HepG2 (cell line): ENCODE results near the gene RPS14. TPM values are rescaled to one million over a fixed set of nuclear protein-coding genes. Genes with fewer than 3 reads are reported as not detected.
A peak's percentile ranks its signal among the peaks of the same experiment; 100 is the strongest.

Experiments used
- ATAC-seq: fragments of 200-7000 bp; cut with Tn5 transposase; 3 replicates; pipeline ENCODE4 v1.9.1; 2020; ENCODE audit warnings: mild to moderate bottlenecking, moderate library complexity
- BruUV-seq: library from RNA; stranded (reverse); fragments of 400-500 nt; replicated peaks from 2 replicates; lab custom pipeline; 2021; lab: Mats Ljungman, UMichigan
- CTCF ChIA-PET: fragments of 300-600 bp; formaldehyde crosslinking; extraction: SDS; loops from one replicate; lab custom pipeline; 2021; ENCODE audit warnings: low total read pairs, inconsistent platforms, low intra/inter-chr PET ratio; lab: Yijun Ruan, JAX
- POLR2A ChIA-PET: fragments of 350-600 bp; sonication (Branson Sonifier 250); formaldehyde crosslinking; loops from one replicate; lab custom pipeline; 2020; ENCODE audit warnings: antibody characterized with exemption, inconsistent platforms; lab: Yijun Ruan, JAX
- DNase-seq: peaks from one replicate; pipeline ENCODE4 v3.0.0-alpha.2; 2015; ENCODE audit warnings: low spot score
- FAIRE-seq: peaks from 3 replicates; lab custom pipeline; 2011; peaks lifted over from hg19 to GRCh38; lab: Jason Lieb, UNC
- H2AFZ ChIP-seq: one replicate; pipeline ENCODE4 v1.6.1; 2011; ENCODE audit warnings: low read length, inconsistent platforms
- H3K27ac ChIP-seq: fragments of 300-600 bp; 3 replicates; pipeline ENCODE4 v1.8.0; 2011; ENCODE audit warnings: mixed run types, mild to moderate bottlenecking, mixed read lengths, low read length, inconsistent platforms; ENCODE audit not compliant: insufficient read depth; ENCODE audit errors: extremely low read length
- H3K27me3 ChIP-seq, 2 experiments: fragments of 200-600 bp in 1 of 2; 2 replicates in 1 of 2; 3 replicates in 1 of 2; pipeline versions ENCODE4 v1.6.0 to v1.8.0; 2011; ENCODE audit warnings: low read length in 2 of 2, mild to moderate bottlenecking in 2 of 2, moderate library complexity in 2 of 2, inconsistent platforms in 1 of 2; ENCODE audit not compliant: insufficient read depth in 2 of 2, control insufficient read depth in 1 of 2
- H3K36me3 ChIP-seq, 2 experiments: fragments of 200-600 bp in 1 of 2; replicated peaks in 1 of 2; 2 replicates in 1 of 2; 3 replicates in 1 of 2; pipeline versions ENCODE4 v1.5.1 to v1.8.0; 2011; ENCODE audit warnings: low read length in 2 of 2, inconsistent platforms in 1 of 2; ENCODE audit not compliant: insufficient read depth in 2 of 2, control insufficient read depth in 1 of 2
- H3K4me1 ChIP-seq: 2 replicates; pipeline ENCODE4 v1.5.1; 2012; ENCODE audit warnings: low read length, inconsistent platforms; ENCODE audit not compliant: insufficient read depth
- H3K4me2 ChIP-seq: 2 replicates; pipeline ENCODE4 v1.6.0; 2011; ENCODE audit warnings: low read depth, low read length, inconsistent platforms
- H3K4me3 ChIP-seq, 3 experiments: fragments of 200-600 bp in 1 of 3; sonication (generic), shearing (Covaris generic) in 1 of 3; replicated peaks in 1 of 3; 2 replicates each; pipeline ENCODE4 v1.5.1; 2011 to 2016; ENCODE audit warnings: low read length in 3 of 3, inconsistent platforms in 2 of 3, low read depth in 2 of 3, mild to moderate bottlenecking in 2 of 3, control low read depth in 1 of 3, mixed read lengths in 1 of 3; ENCODE audit not compliant: insufficient read depth in 1 of 3
- H3K79me2 ChIP-seq: one replicate; pipeline ENCODE4 v1.6.1; 2011; ENCODE audit warnings: low read length, inconsistent platforms; ENCODE audit not compliant: insufficient read depth
- H3K9ac ChIP-seq: 2 replicates; pipeline ENCODE4 v1.6.0; 2011; ENCODE audit warnings: mild to moderate bottlenecking, low read depth, low read length, inconsistent platforms; ENCODE audit not compliant: insufficient read depth
- H3K9me3 ChIP-seq: 2 replicates; pipeline ENCODE4 v1.5.1; 2012; ENCODE audit warnings: mild to moderate bottlenecking, low read length
- H4K20me1 ChIP-seq: 2 replicates; pipeline ENCODE4 v1.6.0; 2011; ENCODE audit warnings: inconsistent platforms, mild to moderate bottlenecking, low read length, moderate library complexity; ENCODE audit not compliant: insufficient read depth
- AKAP8 ChIP-seq: sonication (generic); formaldehyde crosslinking; IDR thresholded peaks from 2 replicates; pipeline ENCODE4 v1.5.1; 2020; ENCODE audit warnings: mild to moderate bottlenecking, missing genetic modification reagents
- HDAC6 ChIP-seq: fragments of 200-600 bp; sonication (generic); IDR thresholded peaks from 2 replicates; pipeline ENCODE4 v1.7.0; 2017; ENCODE audit warnings: mild to moderate bottlenecking, antibody characterized with exemption, low read length, low read depth
- MAFK ChIP-seq, 2 experiments: IDR thresholded peaks in 1 of 2; conservative IDR thresholded peaks in 1 of 2; 2 replicates each; pipeline ENCODE4 v1.6.1; 2011; ENCODE audit warnings: improper control_type of control experiment in 2 of 2, low read length in 2 of 2
- POLR2G ChIP-seq: fragments of 200-400 bp; formaldehyde crosslinking; IDR thresholded peaks from 2 replicates; pipeline ENCODE4 v1.6.1; 2018; ENCODE audit warnings: mild to moderate bottlenecking, low read depth, low read length, moderate library complexity
- SP2 ChIP-seq: sonication (generic); formaldehyde crosslinking; IDR thresholded peaks from 2 replicates; pipeline ENCODE4 v1.5.1; 2020; ENCODE audit warnings: mild to moderate bottlenecking, missing genetic modification reagents
- STAG1 ChIP-seq: sonication (generic); formaldehyde crosslinking; IDR thresholded peaks from 2 replicates; pipeline ENCODE4 v1.4.0; 2020; ENCODE audit warnings: missing genetic modification reagents
- ZNF17 ChIP-seq: sonication (generic); formaldehyde crosslinking; IDR thresholded peaks from 2 replicates; pipeline ENCODE4 v1.5.0; 2020; ENCODE audit warnings: mild to moderate bottlenecking, missing genetic modification reagents
- WGBS: methylation state at CpG from one replicate; pipeline ENCODE4 v1.1.6; 2017; ENCODE audit warnings: low lambda C conversion rate; 5-methylcytosine and 5-hydroxymethylcytosine counted together
- in situ Hi-C: cut with HindIII; loops from 2 replicates; pipeline ENCODE4 v1.10.0; 2017; ENCODE audit warnings: low pct_unique_long_range_greater_than_20kb; ENCODE audit not compliant: extremely low pct_ligation_motif_present
- intact Hi-C: fragments of 100-400 bp; cut with micrococcal nuclease; formaldehyde crosslinking; loops from one replicate; pipeline ENCODE4 v1.10.0; 2022; ENCODE audit not compliant: unreplicated experiment
- polyA plus RNA-seq, 8 experiments: library from polyadenylated mRNA; depleted of rRNA in 3 of 8; stranded (reverse) in 7 of 8; unstranded in 1 of 8; fragments of >200 nt; fragmentation: Illumina TruSeq in 4 of 8; extraction: Trizol in 4 of 8; gene quantifications; 2 replicates each; pipeline versions ENCODE4 v1.2.1 to v1.2.3, GENCODE V29; 2011 to 2016; ENCODE audit warnings: low read depth in 4 of 8, missing spikeins in 1 of 8, mixed read lengths in 1 of 8; ENCODE audit not compliant: insufficient read depth in 1 of 8
- total RNA-seq, 5 experiments: library from RNA; depleted of rRNA; stranded (reverse); fragments of >200 nt; fragmentation: Illumina TruSeq; extraction: Trizol; gene quantifications; 2 replicates each; pipeline ENCODE4 v1.2.3, GENCODE V29; 2016; ENCODE audit warnings: low read depth in 1 of 5
- TF ChIP-seq, protein P1 (sequence below): sonication (generic); formaldehyde crosslinking; IDR thresholded peaks from 2 replicates; pipeline ENCODE4 v1.8.1; 2023; ENCODE audit warnings: mild to moderate bottlenecking, missing genetic modification reagents
- TF ChIP-seq, protein P2 (sequence below): sonication (generic); formaldehyde crosslinking; IDR thresholded peaks from 2 replicates; pipeline ENCODE4 v1.5.0; 2020; ENCODE audit warnings: mild to moderate bottlenecking, missing genetic modification reagents
- TF ChIP-seq, protein P3 (sequence below): sonication (generic); formaldehyde crosslinking; IDR thresholded peaks from 2 replicates; pipeline ENCODE4 v1.4.0; 2020; ENCODE audit warnings: mild to moderate bottlenecking, low read depth, missing genetic modification reagents

The RPS14 gene
- total and polyA plus RNA-seq, 2 of the 13 experiments (the other 11 are each of a cell fraction or from before 2014, with no cell fraction given): 2,116 to 3,295 TPM

DNA sequence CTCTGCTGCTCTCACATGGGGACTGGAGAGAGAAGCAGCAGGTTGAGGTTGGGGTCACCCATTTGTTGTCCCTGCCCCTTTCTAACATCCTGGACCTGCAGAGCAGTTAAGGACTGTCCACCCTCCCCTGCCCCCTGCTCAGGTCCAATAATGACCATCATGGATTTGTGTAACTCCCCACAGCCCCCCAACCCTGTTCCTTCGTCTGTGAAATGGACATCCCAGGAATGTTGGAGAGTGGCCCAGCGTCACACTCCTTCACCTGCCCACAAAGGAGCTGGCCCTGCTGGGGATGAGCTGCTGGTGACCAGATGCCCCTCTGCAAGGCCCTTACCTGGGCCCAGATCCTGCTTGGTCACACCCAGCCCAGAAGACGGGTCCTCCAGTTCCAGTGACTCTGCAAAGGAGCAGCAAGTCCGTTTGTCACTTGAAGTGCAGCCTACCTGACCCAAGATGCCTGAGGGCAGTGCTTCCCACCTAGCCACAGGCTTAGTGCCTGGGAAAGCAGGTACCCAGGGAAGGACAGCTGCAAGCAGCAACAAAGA lies 47.2 kb downstream of the RPS14 start:
- H3K9me3 ChIP-seq: no peaks in the 10 kb centered on the region
- H3K36me3 ChIP-seq: peaks cover 19 to 54% of the 10 kb centered on the region in 2 experiments; a peak in 4 of 5 replicates
- in situ Hi-C loops: no loop called here
- WGBS: 96% methylated on average over 4 of the region's 4 CpGs
- ATAC-seq (no peak), FAIRE-seq (no peak), DNase-seq (no peak)
- no peak overlapping the region for H2AFZ ChIP-seq
- no peak overlapping the region for H3K4me2 ChIP-seq
- TF ChIP-seq ZNF17 (CRISPR knock-in tag): no peak
- TF ChIP-seq STAG1 (CRISPR knock-in tag): no peak
- TF ChIP-seq, protein P1, sequence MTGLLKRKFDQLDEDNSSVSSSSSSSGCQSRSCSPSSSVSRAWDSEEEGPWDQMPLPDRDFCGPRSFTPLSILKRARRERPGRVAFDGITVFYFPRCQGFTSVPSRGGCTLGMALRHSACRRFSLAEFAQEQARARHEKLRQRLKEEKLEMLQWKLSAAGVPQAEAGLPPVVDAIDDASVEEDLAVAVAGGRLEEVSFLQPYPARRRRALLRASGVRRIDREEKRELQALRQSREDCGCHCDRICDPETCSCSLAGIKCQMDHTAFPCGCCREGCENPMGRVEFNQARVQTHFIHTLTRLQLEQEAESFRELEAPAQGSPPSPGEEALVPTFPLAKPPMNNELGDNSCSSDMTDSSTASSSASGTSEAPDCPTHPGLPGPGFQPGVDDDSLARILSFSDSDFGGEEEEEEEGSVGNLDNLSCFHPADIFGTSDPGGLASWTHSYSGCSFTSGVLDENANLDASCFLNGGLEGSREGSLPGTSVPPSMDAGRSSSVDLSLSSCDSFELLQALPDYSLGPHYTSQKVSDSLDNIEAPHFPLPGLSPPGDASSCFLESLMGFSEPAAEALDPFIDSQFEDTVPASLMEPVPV: no peak
- no TSS peak for BruUV-seq
- H3K27ac ChIP-seq: no peak overlapping the region
- no peaks in the 10 kb centered on the region for H3K79me2 ChIP-seq
- H4K20me1 ChIP-seq: no peaks in the 10 kb centered on the region
- intact Hi-C loops: no loop called here
- H3K27me3 ChIP-seq: no peaks in the 10 kb centered on the region
- no peak overlapping the region for H3K4me3 ChIP-seq
- H3K4me1 ChIP-seq: no peaks in the 10 kb centered on the region
- ChIA-PET CTCF (no interaction called here), POLR2A (interaction anchor here (1.3 to 2.0 kb wide), 2 partner anchors 8 to 10 kb away, joined by 3 to 6 read pairs; partner anchors contain the start of gene CD74)
- H3K9ac ChIP-seq: no peak overlapping the region

DNA sequence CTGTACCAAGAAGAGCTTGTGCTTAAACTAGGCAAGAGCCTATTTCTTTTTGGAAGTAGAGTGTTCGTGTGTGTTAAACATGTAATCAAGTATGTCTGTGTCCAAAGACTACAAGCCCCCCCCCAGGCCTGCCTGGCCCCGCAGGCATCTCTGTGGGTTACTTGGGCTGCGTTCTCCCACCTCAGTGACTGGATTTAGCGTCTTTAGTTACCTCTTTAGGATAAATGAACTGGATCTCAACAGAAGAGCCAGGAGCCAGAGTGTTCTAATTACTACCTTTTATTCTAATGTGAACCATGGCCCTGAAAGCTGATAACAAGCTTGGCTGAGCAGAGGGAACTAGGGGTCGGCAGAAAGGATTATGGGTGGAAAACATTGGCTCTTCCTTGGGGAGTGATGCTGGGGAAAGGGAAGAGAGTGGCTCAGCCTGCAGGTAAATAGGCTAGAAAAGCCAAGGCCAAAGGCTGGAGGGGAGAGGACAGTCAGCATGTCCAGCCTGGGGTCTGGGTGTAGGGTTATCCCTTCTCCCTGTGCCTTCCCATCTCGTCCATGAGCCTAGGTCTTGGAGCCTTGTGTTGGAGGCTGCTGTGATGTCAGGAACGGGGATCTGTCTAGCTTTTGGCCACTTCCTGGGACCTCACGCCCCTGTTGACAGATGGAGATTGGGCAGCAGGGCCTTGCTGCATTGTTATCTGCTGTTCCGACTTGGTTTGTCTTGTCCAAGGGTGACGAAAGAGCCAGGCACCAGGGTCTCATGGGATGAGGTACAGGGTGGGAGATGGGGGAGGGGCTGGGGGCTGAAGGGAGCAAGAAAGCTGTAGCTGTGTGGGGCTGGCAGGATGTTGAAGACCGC lies 47.9 kb downstream of the RPS14 start:
- ChIA-PET POLR2A (interaction anchor here (1.3 to 3.7 kb wide), 2 partner anchors 9 kb away, joined by 3 to 11 read pairs; no protein-coding TSS in a partner anchor), CTCF (no interaction called here)
- Histone ChIP-seq H3K9me3 (no peaks in the 10 kb centered on the region), H3K27ac (no peak overlapping the region), H3K4me3 (no peak overlapping the region), H3K4me2 (no peak overlapping the region), H3K9ac (no peak overlapping the region), H4K20me1 (no peaks in the 10 kb centered on the region), H3K4me1 (no peaks in the 10 kb centered on the region), H3K79me2 (no peaks in the 10 kb centered on the region), H3K36me3 (peaks cover 22 to 58% of the 10 kb centered on the region in 2 experiments; a peak in 4 of 5 replicates), H2AFZ (no peak overlapping the region), H3K27me3 (no peaks in the 10 kb centered on the region)
- TSS peak; percentile 82 for BruUV-seq
- no peak for FAIRE-seq
- ATAC-seq: no peak
- intact Hi-C loops: no loop called here
- 96% methylated on average over 10 of the region's 11 CpGs for WGBS
- in situ Hi-C loops: no loop called here
- DNase-seq: no peak
- no peak for TF ChIP-seq SP2 (CRISPR knock-in tag)
- peak; percentile 29; the same call in 1 of the 2 replicates for TF ChIP-seq POLR2G
- TF ChIP-seq, protein P2, sequence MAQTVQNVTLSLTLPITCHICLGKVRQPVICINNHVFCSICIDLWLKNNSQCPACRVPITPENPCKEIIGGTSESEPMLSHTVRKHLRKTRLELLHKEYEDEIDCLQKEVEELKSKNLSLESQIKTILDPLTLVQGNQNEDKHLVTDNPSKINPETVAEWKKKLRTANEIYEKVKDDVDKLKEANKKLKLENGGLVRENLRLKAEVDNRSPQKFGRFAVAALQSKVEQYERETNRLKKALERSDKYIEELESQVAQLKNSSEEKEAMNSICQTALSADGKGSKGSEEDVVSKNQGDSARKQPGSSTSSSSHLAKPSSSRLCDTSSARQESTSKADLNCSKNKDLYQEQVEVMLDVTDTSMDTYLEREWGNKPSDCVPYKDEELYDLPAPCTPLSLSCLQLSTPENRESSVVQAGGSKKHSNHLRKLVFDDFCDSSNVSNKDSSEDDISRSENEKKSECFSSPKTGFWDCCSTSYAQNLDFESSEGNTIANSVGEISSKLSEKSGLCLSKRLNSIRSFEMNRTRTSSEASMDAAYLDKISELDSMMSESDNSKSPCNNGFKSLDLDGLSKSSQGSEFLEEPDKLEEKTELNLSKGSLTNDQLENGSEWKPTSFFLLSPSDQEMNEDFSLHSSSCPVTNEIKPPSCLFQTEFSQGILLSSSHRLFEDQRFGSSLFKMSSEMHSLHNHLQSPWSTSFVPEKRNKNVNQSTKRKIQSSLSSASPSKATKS (CRISPR knock-in tag): no peak
- TF ChIP-seq, protein P3, sequence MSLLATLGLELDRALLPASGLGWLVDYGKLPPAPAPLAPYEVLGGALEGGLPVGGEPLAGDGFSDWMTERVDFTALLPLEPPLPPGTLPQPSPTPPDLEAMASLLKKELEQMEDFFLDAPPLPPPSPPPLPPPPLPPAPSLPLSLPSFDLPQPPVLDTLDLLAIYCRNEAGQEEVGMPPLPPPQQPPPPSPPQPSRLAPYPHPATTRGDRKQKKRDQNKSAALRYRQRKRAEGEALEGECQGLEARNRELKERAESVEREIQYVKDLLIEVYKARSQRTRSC: no peak
- TF ChIP-seq HDAC6: no peak
- TF ChIP-seq MAFK (conservative IDR thresholded peaks at IDR 0.05 in 1 of 2, IDR thresholded peaks at IDR 0.05 in 1 of 2; ENCODE audit: low read length in 2 of 2): no peak
- no peak for TF ChIP-seq AKAP8 (CRISPR knock-in tag)
